ENCODE measurements around the gene CA9.
"Not testable (repeated sequence)": the region's sequence is repeated elsewhere in the genome, so short reads cannot be mapped to it uniquely, and the experiment has no call there.

The CA9 gene

DNA sequence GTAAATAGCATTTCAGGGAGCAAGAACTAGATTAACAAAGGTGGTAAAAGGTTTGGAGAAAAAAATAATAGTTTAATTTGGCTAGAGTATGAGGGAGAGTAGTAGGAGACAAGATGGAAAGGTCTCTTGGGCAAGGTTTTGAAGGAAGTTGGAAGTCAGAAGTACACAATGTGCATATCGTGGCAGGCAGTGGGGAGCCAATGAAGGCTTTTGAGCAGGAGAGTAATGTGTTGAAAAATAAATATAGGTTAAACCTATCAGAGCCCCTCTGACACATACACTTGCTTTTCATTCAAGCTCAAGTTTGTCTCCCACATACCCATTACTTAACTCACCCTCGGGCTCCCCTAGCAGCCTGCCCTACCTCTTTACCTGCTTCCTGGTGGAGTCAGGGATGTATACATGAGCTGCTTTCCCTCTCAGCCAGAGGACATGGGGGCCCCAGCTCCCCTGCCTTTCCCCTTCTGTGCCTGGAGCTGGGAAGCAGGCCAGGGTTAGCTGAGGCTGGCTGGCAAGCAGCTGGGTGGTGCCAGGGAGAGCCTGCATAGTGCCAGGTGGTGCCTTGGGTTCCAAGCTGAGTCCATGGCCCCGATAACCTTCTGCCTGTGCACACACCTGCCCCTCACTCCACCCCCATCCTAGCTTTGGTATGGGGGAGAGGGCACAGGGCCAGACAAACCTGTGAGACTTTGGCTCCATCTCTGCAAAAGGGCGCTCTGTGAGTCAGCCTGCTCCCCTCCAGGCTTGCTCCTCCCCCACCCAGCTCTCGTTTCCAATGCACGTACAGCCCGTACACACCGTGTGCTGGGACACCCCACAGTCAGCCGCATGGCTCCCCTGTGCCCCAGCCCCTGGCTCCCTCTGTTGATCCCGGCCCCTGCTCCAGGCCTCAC is at the start of gene CA9:
Gene CA9, plus strand, starts transcription at position 797 of the 893 bp plus-strand sequence. Its CDS starts 32 bp downstream, at position 829.
- no peak for DNase-seq (ENCODE audit: low spot score)

DNA sequence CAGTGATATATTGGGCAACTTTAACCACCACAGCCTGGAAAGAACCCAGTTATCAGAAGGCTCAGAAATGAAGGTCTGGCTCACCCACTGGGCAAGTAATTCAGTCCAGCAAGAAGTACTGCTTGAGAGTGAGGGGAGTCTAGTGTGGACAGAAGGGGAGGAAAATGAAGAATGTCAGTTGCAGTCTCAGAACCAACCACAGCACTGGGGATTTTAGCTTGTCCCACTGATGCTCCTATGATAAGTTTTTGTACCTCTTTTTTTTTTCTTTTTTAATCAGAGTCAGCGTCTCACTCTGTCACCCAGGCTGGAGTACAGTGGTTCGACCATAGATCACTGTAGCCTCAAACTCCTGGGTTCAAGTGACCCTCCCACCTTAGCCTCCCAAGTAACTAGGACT is 46.2 kb upstream of the CA9 start:
- no peak for DNase-seq (ENCODE audit: low spot score)

DNA sequence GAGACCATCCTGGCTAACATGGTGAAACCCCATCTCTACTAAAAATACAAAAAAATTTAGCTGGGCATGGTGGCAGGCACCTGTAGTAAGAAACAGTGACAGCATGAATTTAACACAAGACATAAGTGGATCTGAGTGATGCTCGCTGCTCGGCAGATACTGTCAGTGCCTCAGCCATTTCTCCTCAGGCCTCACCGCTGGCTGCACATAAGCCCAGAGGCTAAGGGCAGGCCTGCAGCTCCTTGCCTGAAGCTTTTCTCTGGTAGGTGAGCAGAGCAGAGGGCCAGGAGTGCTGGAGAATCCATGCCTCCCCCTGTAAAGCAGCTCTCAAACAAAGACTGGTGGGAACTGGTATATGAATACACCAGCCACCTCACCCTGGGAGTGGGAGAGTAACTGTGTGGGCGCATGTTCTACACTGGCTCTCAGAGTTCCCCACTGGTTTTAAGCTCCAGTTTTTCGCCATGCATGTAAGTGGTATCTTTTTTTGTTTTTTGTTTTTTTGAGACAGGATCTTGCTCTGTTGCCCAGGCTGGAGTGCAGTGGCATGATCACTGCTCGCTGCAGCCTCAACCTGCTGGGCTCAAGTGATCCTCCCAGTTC is 45.2 kb upstream of the CA9 start:
- DNase-seq (ENCODE audit: low spot score): no peak

DNA sequence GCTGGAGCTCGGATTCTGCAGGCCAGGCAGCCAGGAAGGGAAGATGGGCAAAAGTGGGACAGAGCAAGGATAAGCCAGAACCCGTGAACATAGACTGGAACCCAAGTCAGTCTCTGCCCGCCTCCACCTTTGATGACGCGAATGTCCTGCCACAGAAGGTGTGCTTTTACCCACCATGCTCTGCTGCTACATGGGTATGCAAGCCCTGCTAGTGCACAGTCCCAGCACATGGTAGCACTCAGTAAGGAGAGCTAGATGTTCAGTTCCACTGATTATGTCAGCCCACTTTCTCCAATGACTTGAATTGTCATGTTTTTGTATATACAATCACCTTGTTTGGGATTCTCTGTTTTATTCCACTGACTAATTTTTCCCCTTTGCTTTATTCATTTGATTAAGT is 44.1 kb upstream of the CA9 start:
- DNase-seq (ENCODE audit: low spot score): no peak

DNA sequence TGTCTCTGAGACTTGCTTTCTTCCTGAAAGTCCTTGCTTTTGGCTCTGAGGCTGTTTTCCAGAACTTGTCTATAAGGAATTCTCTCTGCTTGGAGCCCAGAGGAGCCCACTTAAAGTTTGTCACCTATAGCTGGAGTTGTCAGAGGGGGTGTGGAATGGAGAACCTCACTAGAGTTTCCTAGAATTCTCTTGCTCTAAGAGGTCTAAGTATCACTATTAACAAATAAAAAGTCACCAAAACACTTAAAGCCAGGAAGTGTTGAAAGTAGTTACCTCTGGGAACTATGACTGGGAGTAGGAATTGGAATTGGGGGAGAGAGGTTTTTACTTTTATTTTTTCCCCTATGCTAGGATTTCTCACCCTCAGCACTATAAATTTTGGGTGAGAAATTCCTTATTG is 38.0 kb upstream of the CA9 start:
- DNase-seq (ENCODE audit: low spot score): no peak

DNA sequence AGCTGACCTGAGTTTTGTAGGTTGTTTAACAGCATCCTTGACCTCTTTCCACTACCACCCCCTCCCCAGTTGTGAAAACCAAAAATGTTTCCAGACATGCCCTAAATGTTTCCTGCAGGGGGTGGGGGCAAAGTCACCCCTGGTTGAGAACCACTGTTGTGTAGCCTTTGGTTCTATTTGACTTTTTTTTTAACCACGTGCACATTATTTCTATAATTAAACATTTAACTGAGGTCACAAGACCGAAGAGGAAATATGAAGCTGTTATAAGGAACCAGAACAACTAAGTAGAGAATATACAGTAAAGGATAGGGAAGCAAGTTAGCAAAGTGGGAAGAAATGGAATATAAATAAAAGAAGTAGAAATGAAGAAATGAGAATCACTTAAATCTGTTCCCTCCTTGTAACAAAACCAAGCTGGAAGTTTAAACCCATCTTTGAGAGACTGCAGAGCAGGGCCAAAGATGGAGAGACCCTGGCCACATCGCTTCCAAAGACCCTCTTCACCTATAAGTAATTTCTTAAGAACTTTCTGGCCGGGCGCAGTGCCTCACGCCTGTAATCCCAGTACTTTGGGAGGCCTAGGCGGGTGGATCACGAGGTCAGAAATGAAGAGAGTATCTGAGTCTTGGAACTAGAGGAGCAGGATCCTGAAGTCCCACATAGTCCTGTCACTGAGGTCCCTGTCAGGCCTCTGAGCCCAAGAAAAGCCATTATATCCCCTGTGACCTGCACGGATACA is 37.4 kb upstream of the CA9 start:
- no peak for DNase-seq (ENCODE audit: low spot score)

DNA sequence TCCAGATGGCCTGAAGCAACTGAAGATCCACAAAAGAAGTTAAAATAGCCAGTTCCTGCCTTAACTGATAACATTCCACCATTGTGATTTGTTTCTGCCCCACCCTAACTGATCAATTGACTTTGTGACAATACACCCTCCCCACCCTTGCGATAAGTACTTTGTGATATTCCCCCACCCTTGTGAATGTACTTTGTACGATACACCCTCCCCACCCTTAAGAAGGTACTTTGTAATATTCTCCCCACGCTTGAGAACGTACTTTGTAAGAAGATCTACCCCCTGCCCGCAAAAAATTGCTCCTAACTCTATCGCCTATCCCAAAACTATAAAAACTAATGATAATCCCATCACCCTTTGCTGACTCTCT is 36.9 kb upstream of the CA9 start:
- DNase-seq (ENCODE audit: low spot score): not testable (repeated sequence)

DNA sequence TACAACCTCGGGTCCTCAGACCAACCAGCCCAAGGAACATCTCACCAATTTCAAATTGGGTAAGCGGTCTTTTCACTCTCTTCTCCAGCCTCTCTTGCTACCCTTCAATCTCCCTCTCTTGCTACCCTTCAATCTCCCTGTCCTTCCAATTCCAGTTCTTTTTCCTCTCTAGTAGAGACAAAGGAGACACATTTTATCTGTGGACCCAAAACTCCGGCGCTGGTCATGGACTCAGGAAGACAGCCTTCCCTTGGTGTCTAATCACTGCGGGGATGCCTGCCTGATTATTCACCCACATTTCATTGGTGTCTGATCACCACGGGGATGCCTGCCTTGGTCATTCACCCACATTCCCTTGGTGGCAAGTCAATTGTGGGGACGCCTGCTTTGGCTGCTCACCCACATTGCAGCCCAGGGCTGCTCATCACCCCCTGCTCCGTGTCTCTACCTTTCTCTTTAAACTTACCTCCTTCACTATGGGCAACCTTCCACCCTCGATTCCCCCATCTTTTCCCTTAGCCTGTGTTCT is 36.2 kb upstream of the CA9 start:
- not testable (repeated sequence) for DNase-seq (ENCODE audit: low spot score)

DNA sequence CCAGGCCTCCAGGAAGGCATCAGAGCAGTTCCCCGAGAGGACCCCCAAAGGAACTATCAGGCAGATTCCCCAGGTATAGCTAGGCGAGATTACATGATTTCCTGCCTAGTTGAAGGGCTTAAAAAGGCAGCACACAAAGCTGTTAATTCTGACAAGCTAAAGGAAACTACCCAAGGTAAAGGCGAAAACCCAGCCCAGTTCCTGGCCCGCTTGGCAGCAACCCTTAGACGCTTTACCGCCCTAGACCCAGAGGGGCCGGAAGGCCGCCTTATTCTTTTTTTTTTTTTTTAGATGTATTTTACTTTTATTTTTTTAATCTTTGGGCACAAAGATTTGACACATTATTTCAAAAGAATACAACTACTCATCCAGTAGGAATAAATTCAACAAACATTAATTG is 35.0 kb upstream of the CA9 start:
- not testable (repeated sequence) for DNase-seq (ENCODE audit: low spot score)

DNA sequence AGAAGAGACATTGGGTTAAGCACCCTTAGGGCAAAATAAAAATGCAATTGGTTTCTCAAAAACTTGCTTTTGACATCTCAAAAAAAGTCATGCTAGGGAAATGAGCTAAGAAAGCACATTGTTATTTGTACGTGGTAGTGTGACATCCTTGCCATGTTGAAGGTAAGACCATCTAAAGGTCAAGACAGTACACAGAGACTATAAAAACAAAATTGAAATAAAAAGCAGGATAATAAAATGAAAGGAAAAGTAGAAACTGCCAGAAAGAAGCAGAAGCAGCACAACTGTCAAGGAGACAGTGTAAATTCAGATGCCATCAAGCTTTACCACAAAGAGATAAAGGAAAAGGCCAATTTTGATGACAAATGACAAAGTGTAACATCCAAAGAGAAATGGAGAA is 34.5 kb upstream of the CA9 start:
- not testable (repeated sequence) for DNase-seq (ENCODE audit: low spot score)

DNA sequence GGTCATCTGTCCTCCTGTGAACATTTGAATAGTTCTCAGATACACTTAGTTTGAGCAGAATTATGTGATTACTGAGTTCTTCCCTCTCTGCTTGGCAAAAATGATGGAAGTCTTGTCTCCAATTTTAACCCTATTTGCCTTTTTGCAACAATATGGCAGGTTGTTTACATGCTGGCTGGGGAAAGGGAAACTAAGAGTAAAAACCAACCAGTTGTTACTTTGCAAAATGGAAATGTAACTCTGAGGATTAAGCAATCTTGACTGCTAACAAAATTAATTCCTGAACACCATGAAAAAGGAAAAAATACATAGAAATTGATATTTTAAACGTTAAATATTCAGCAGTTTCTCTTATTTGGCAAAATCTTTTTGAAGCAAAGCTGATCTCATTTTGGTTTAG is 34.1 kb upstream of the CA9 start:
- DNase-seq (ENCODE audit: low spot score): no peak

DNA sequence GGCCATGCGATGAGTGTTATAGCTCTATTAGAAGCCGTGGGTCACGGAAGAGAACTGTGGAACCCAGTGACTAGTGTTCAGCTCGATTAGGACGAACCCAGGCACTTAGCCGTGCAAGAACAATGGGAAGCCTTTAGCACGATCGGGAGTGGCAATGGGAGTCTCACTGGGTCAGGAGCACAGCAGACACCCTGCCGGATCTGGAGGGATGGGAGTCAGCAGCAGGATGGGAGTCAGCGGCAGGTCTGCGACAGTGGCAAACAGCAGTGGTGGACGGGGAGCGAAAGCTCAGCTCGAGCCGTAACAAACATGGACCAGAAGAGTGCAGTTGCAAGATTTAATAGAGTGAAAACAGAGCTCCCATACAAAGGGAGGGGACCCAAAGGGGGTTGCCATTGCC is 33.3 kb upstream of the CA9 start:
- not testable (repeated sequence) for DNase-seq (ENCODE audit: low spot score)

DNA sequence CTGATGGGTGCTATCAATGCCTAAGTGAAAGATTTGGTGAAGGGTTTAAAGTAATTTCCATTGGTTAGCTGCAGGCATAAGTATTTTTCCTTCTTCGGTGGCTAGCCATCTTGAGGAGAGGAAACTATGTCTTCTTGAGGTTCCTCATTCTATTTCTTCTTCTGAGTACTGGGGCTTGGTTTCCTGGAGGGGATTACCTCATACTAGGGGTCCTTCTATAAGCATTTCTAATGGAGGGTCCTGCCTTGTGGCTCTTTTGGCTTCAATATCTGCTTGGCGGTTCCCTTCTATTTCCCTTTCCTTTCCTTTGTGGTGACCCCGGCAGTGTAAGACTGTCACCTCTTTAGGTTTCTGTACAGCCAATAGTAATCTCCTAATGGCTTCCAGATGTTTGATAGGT is 32.2 kb upstream of the CA9 start:
- DNase-seq (ENCODE audit: low spot score): not testable (repeated sequence)

DNA sequence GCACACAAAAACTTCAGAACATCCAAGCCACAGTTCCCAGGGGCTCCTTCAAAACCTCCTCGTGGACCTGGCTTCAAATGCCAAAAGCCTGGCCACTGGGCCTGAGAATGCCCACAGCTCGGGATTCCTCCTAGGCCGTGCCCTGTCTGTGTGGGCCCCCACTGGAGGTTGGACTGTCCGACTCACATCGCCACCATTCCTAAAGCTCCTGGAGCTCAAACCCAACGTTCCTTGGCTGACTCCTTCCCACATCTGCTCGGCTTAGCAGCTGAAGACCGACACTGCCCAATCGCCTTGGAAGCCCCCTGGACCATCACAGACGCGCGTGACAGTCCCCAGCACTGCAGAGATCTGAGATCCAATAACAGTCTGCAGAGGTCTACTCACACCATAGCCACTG is 30.7 kb upstream of the CA9 start:
- no peak for DNase-seq (ENCODE audit: low spot score)

DNA sequence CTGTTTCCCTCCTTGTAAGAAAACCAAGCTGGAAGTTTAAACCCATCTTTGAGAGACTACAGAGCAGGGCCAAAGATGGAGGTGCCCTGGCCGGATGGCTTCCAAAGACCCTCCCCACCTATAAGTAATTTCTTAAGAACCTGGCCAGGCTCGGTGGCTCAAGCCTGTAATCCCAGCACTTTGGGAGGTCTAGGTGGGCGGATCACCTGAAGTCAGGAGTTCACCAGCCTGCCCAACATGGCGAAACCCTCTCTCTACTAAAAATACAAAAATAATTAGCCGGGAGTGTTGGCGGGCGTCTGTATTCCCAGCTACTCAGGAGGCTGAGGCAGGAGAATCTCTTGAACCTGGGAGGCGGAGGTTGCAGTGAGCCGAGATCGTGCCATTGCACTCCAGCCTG is 28.0 kb upstream of the CA9 start:
- DNase-seq (ENCODE audit: low spot score): not testable (repeated sequence)

DNA sequence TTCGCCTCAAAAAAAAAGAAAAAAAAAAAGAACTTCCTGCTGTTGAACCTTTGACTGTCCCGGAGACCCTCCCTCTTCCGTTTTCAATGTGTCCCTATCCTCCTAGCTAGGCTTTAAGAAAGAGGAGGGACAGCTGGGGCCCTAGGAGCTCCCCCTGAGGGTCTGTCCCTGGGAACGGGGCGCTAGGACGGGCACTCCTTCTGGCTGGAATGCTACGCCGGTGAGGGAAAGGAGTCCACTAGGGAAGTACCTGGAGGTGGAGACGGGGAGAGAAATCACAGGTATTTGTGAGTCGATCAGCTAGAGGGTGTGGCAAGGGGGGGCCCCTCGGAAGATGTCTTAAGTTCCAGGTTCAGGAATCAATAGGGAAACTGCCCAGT is 27.6 kb upstream of the CA9 start:
- DNase-seq (ENCODE audit: low spot score): peak; percentile 67

DNA sequence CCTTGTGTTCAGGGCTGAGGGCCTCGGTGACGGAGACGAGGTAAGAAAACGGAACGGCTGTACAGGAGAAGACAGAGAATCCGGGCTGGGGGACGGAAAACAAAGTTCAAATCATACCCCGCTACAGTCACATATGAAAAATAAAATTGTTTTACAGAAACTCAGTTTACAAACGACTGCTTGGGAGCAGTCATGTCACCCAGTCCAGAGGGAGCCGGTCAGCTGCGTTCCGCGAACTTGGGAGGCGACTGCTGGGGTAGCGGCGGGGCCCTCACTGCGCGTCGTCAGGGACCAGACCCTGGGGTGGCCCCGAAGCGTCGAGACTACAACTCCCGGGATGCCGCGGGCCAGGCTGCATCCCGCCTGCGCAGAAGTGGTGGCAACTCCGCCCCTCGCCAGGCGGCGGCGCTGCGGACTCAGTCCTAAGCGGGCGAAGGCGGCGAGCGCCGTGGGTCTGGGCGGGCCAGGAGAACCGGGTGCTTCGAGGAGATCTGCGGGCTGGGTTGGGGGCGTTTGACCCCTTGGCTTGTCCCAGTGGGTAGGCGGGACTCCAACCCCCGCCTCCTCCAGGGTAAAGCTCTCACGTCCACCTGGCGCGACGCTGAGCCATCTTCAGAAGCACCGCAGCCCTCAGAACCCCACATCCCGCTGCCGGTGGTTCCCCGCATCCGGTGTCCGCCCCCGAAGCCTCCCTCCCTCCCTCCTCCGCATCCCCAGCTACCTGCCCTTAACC is 27.0 kb upstream of the CA9 start:
- DNase-seq (ENCODE audit: low spot score): peak; percentile 92

DNA sequence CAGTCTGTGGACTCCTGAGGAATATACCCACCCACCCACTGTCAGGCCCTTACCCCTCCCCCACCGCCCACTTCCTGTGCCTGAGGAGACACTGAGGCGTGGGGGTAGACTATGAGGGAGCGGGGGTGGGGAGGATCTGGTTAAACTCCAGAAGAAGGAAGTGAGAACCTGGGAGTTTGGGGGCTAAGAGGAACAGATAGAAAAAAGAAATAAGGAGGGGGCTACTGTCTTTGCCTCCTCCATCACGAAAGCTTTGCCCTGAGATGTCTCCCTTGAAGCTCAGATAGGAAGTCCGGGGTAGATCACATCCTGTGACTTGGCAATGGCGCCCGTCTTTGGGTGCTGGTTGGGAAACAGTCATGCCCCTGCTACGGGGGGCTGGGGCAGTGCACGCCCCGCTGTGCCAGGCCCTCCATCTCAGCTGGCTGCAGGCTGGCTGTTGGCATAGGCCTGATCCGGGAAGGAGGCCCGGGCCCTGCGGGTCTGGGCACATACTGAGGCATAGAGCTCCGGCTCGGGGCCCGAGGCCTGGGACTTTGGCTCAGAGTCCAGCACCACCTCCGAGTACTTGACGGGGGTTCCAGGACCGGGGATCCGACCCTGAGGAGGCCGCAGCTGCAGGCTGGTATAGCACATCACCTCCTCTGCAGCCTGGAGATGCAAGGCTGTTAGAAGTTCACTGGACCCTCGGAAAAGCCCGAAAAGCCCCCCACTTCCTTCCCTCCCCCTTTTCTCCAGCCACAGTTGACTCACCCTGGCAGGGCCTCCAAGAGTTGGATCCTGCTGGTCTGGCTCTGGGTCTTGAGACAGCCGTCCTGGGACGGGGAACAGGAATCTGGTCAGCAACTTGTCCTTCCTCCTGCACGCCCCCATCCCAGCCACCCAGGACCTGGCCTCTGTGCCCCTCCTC is 24.0 kb upstream of the CA9 start:
- no peak for DNase-seq (ENCODE audit: low spot score)

DNA sequence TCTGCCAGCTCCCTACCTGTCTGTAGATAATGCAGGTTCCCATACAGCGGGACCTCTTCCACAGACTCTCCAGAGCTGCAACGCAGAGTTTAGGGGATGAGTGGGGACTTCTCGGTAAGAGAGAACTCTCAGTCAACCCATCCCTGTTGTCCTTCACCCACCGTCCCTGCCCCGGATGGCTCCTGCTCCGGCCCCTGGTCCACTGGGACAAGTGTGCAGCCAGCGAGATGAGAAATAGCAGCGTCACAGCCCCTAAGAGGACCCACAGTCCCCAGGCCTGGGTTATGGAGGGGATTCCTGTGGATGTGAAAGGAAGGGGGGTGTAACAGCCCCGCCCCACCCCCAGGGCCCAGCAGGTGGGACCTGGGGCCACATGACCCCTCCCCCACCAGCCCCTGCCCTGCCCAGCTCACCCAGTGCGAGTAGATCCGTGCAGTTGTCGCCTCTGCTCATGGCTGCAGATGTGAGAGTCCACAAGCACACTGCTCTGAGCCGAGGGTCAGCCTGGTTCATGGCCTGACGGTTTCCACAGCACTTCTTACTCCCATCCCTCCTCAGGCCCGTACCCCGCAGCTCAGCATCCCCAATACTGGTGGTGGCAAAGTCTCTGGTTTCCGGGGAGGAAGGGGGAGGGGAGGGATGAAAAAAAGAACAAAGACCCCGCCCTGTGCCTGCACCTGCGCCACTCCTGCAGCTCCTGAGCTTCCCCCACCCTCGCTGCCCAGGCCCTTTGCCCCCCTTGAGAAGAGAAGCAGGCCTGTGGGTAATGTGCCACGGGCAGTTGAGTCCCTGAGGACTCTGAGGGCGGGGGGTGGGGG is 23.2 kb upstream of the CA9 start, which contains the start of gene SIT1:
Gene SIT1, minus strand, starts transcription at position 591 of the 818 bp plus-strand sequence. Its CDS starts 78 bp downstream, at position 513.
- DNase-seq (ENCODE audit: low spot score): no peak

Data from HuH-7.5 (cell line).